GM21367 (cell line): ENCODE results near the gene CIPC.

Experiments
- ATAC-seq: cut with Tn5 transposase; IDR thresholded peaks from one replicate; pipeline ENCODE4 v1.9.1; 2021; ENCODE audit not compliant: unreplicated experiment

CIPC gene

DNA sequence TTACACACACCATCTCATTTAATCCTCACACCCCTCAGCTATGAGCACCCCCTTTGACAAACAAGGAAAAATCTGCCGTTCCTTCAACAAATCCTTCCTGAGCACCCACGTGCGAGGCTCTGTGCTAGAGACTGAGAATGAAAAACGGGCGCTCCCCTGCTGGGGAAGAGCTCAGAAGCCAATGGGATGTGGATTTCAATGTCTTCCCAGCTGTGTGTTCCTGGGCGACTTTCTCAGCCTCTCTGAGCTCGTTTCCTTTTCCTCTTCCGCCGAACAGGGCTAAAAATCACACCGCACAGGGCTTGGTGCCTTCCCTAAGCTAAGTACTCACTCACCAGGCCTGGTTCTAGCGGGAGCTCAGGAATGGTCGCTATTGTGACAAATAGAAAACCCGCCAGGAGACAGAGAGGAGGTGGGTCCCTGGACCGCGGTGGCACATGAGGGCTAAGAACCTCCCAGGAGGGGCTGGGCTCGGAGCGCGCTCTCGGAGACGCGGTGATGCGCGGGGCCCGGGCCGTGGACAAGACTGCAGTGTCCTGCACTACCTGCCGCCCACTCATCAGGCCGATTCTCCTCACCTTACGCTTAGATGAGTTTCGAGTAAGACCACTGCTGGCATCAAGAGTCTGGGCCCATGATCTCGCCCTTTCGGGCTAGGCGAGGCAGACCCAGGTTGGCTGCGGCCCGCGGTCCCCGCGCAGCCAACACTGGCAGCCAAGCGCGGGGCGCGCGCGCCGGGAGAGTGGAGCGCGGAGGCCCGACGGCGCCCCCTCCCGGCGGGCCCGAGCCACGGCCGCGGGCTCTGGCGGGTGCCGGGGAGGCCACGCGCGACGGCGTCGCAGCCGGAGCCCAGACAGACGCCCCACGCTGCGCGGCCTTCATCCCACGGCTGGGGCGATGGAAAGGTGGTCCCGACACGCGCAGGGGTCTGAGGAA is 26.6 kb downstream of the CIPC start:
- no peak for ATAC-seq

DNA sequence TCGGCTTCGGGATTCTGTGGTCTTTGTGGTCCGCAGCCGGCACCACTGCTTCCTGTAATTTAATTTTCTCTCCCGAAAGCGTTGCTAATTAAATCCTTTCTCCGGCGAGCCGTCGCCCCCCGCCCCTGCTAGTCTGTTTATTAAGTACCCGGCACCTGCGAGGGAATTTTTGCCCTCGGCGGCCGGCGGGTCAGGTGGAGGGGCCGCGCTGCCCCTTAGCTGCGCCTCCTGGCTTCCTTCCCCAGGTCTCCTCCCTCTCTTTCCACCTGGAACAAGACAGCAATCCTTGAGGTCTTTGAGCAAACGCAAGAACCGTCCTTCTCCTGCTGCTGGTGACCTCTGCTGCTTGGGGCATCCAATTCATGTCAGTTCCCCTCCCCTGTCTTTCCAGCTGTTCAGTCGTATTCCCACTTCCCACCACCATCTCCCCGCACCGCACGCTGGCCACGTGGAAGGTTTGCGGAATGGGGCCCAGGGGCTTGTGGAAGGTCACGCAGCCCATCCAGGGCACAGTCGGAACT is 27.3 kb downstream of the CIPC start:
- no peak for ATAC-seq

DNA sequence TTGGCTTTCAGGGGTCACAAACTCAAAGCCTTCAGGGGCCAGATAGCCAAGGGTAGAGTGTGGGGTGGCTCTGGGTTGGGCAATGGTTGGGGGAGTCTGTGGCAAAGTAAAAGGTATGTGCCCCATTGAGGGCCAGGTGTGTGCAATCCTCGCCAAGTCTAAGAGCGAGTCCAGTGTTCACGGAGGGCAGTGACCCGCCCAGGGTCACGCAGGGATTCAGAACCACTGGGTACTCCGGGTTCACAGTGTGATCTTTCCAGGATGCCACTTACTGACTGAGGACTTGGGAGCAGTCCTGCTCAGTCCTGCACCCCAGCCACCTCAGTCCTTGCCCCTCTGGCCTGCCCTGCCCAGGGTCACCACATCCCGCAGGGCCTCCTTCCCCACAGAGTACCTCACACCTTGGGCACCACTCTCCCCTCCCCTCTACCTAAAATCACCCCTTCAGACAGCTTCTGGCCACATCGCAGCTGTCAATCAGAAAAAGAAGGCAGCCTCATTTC is 27.8 kb downstream of the CIPC start:
- ATAC-seq = no peak

DNA sequence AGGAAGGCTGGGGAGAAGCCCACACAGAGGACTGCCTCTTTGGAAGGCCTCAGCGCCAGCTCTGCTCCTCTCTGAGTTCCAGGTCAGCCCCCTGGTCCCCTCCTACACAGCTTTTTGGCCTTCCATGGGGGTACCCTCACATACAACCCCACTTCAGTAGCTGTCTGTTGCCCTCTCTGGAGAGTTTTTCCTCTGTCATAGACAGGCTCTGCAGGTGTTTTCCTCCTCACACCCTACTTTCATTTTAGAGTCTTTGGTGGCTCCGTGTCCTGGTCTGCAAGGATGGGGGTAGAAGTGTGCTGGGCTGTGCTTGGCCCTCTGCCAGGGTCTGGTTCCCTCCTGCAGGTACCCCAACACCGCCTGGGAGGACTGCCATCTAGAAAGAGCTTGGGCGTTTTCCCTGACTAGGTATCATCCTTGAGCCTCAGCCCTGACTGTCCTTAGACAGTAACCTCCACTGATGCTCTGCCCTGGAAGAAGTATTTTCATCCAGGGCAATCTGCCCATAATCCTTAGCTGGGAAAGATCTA is 28.5 kb downstream of the CIPC start:
- ATAC-seq = no peak

DNA sequence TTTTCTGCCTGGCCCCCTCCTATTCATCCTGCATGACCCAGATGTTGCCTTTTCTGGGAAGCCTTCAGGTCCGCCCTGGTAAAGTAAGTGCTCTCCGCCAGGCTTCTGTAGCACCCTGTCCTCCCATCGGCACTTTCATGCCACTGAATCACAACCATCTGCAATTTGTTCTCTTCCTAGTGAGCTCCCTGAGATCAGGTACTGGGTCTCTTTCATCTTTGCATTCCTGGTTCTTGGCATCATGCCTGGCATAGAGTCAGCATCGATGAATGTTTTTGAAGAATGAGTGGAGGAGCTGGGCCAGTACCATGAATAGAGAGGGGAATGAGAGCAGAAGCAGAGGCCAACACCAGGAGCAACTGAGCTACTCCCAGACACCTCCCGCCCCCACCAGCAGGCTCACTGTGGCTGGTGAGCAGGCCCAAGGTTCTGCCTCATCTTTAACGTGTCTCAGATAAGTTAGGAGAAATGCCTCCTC is 30.4 kb downstream of the CIPC start:
- no peak for ATAC-seq

DNA sequence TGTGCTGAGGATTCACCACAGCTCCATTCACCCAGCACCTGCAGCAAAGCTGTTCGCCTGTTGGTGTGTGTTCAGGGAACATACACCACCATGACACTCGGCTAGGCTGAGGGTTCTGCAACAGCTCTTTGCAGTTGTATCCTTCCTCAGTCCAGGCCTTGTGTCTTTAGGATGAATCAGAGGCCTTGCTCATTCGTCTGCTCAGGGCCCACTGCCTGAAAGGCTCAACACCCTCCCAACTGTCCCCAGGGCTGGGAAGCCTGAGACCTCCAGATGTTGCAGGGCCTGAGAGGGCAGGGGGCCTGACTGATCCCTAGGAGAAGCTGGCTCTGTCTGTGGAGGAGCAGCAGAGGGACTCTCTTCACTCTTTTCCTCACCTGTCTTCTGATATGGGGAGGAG is 32.3 kb downstream of the CIPC start:
- ATAC-seq = no peak

DNA sequence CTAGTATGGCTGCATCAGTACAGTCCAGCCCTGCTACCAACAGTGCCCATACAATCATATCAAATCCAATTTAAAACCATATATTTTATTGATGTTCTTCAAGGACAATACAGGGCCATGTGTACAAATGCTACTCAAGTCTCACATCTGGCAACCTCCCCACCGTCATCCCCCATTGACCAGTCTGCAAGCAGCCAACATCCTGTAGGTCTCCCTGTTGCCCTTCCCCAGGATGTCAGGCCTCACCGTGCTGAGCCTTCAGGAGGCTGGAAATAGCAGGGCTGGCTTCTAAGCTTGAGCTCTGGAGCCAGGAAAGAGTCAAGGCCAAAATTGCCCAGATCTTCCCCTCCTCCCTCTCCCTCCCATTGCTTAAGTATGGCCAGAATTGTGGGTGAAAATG is 33.1 kb downstream of the CIPC start:
- ATAC-seq = no peak

DNA sequence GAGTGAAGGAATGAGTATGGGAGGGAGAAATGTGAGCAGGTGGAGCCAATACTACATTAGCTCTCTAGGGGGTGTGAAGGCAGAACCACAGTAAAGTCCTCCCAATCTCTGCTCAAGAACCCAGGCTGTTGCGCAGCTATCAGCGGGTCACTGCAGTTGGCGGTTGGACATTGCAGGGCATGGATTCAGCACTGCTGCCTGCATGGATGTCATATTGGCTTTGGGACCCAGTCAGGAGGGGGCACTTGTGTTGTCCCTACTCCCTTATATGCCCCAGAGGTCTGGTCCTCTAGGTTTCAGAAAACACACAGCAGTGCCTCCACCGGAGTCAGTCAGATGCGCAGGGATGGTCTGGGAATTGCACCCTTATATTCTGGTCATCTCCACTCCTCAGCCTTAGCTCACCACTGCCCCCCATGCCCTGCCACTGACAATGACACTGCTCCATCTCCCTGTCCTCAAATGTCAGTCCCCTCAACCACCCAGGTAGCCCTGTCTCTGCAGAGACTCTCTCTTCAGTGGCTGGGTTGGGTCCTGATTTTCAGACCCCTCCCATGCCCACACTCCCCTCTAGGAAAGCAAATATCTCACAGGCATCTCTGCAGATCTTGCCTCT is 33.9 kb downstream of the CIPC start:
- no peak for ATAC-seq

DNA sequence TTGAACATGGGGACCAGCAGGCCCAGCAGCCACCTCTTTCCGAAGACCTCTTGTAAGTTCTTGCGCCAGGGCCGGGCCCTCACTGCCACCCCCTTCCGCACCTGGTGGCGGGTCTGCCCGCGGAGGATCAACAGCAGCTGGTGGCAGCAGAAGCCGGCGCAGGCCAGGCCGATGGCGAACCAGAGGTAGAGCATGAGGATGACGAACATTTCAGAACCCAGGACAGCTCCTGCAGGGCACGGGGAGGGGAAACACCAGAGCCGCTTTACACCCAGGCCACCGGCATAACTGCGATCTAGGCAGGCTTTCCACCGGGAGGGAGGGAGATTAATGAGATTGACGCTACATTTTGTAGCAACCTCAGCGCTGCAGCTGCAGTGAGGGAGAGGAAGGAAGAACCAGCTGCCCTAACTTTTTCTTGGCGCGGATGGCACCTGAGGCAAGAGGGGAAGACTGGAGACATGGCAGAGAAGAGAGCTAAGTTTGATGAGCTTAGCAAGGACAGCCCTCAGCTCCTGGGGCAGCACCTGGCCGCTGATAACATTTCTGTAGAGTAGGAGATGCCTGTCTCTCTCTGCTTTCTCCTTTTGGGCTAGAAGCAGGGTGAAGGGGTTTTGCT is 35.8 kb downstream of the CIPC start:
- no peak for ATAC-seq

DNA sequence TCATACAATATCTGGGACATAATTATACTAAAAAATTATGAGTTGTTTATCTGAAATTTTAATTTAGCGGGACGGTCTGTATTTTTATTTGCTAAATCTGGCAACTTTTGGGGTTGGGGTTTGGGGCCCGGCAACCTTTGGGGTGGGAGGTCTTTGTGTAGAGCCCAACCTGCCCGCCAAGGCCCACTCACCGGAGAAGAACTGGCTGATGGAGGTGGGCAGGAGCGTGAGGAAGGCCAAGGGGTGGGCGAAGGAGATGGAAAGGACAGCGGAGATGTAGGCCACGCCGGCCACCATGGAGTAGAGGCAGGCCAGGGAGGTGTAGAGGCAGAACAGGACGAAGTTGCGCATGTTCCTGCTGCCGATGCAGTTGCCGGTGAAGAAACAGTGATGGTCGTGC is 41.0 kb downstream of the CIPC start:
- ATAC-seq = no peak

DNA sequence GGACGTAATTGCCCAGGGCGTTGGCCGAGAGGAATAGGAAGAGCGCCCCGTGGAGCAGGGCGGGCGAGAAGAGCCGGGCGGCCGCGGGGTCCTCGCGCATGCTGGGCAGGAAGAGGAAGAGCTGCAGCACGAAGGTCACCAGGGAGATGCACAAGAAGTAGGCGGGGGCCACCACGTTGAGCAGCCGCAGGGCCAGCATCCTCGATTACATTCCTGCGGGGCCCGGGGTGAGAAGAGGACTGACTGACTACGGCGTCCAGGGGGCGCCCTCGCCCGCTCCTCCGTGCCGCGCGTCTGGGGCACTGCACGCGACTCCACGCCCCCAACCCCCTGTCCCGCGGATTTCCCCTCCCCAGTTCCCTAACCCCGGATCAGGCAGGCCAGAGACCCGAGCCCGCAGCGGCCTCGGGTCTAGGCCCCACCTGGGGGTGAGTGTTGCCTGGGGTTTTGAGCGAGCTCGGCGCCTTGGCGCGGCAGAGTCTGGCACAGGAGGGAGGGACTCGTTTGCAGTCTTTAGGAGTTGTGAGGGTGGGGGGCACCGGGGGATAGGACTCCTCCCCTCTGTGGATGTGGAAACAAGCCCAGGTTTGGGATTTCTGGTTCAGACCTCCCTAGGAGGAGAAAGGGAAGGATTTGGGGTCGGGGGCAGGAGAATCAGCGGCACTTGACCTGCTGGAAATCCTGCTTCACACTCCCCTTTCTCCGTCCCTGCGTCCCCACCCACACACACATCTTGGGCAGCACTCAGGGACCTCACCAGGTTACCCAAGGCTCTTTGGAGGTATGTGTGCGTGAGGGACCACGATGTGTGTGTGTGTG is 41.7 kb downstream of the CIPC start:
- no peak for ATAC-seq

DNA sequence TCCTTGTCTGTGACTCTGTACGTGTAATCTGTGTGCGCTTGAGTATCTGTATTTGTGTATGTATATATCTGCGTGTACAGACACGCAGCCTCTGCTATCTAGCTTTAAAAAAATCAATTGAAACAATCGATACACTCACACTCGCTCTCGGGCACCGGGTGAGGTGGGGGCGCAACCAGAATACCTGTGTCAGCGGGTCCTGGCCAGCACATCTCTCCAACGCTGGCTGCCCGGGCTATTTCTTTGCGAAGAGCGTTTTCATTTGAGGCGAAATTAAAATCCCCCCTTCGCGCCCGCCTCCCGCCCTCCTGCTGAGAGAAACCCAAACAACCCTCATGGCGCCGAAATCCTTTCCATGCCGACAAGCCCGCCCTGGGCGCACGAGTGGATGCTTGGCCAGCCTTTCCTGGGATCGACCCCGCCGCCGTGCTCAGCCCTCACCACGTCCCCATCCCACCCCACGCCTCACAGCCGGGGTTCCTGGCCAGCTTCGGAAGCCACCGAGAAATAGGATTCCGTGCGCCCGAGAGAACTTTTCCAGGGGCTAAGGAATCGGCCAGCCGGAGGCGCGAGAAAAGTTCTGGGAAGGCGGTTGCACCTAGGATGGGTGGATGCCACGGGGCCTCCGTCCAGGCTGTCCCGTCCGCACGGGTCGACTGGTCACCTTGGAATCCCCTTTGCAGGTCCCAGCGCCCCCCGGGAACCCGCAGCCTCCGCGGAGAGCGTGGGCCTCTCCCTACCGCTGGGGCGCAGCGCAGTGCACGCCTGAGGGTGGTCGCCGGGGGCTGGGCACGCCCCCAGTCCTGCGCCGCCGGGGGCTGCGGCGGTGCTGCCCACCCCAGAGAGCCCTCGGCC is 42.5 kb downstream of the CIPC start:
- ATAC-seq = no peak

DNA sequence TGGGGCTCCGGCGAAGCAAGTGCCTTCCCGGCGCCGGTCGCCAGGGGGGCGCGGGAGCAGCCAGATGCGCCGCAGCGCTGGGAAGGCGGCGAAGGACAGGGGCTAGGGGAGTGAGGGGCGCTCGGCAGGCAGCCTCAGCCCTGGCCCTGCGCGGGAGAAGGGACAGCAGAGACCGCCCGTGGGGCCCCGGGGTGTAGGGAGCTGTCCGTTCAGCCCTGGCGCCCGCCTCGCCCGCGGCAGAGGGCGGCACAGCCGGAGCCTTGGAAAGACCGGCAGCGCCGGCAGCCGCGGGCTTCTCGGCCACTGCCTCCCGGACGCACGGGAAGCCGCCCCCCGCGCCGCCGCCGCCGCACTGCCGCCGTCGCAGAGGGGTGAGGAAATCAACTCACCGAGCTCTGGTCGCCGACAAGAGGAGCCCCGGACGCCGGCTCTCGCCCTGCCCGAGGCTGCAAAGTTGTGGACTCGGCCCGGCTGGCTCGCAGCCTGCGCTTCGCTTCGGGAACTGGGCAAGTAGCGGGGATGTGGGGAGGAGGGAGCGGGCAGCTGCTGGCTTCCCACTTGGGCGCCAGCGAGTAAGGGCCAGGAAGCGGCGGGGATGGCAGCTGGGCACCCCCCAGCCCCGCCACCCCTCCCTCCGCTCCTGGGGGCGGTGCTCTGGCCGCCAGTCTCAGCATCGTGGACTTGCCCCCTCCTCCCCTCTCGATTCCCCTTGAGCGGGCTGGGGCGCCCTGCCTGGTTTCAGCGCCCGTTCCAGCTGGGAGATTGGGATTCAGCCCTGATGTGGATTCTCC is 43.4 kb downstream of the CIPC start, which contains the start of gene ZDHHC22:
ZDHHC22 (minus strand) TSS at position 578 of the 791 bp plus-strand sequence. CDS start 2,053 bp downstream, outside the sequence.
- no peak for ATAC-seq

DNA sequence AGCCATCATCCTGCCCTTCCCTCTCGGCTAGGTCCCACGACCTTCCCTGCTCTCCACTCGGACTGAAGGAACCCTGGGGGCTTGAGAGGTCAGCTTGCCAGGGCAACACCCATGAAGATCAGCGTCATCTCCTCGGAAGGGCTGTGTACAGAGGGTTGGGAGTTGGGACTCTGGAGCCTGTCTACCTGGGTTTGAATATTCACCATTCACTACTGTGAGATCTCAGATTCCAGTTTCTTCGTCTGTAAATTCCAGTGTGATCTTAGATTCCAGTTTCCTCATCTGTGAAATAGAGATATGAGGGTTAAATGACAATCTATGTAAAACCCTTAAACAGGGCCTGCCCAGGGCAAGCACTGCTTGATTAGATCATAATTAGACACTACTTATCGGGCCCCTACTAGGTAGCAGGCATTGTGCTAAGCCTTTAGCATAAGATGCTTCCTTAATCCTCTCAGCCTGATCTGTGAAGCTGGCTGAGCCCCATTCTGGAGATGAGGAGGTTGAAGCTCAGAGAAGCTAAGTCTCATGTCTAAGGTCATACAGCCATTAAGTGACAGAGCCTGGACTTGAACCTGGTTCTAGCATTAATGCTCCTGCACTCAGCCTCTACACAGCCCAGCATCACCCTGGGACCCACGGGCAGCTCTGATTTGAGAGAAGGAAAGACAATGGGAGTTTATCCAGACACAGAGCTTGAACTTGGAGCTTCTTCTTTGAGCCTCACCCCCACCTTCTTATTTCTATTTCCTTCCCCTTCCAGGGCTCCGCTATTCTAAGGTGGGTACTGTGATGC is 44.1 kb downstream of the CIPC start:
- no peak for ATAC-seq

DNA sequence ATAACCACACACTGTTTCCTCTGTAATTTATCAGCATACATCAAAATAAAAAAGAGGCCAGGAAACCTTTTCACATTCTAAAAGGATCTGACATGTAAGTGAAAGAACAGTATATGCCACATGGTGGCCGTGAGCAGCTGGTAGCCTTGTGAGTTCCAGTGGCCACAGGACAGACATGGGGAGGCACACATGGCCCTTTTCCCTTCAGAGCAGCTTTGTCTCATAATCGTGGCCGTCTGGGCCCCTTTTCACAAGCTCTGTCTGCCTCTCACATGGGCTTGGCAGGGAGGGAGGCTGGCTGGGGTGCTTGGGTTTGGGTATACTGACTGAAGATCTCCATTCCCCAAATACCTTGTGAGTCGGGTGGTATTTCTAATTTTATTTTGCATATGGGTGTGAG is 45.0 kb downstream of the CIPC start:
- no peak for ATAC-seq

DNA sequence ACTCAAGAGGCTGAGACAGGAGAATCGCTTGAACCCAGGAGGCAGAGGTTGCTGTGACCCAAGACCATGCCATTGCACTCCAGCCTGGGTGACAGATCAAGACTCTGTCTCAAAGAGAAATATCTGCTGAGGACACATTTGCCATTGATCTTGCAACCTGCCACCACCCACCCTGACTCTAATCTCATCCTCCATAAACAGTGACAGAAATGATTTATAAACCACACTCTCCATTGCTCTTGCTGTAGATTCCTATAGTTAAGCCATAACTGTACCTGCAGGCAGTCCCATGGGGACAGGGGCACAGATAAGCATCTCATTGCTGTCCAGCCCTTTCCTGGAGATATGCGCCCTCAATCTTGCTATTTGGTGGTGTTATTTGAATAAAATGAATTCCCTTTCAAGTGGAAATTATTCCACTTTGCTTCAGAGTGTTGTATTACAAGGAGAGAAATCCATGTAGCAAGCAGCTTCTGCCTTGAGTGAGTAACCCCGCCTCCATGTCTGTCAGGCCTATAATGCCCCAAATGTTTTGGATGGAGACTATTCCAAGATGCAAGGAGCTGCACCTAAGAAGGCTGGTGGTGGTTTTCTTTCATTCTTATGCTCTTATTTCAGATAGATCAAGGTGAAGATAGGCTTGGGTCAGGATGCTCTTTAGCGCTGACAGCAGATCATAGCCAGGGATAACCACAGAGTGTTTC is 46.5 kb downstream of the CIPC start:
- ATAC-seq = no peak
